Neuronal stem cell (in vitro differentiated cells): ENCODE results near the gene IFITM5.
"Not testable (repeated sequence)": the region's sequence is repeated elsewhere in the genome, so short reads cannot be mapped to it uniquely, and the experiment has no call there.

ENCODE experiments used
- DNase-seq: peaks from one replicate; pipeline ENCODE4 v3.0.0-alpha.2; 2013; ENCODE audit warnings: low spot score
- H2AFZ ChIP-seq: one replicate; pipeline ENCODE4 v1.6.1; 2013; ENCODE audit warnings: mild to moderate bottlenecking, low read length, inconsistent platforms
- H2AK5ac ChIP-seq: 2 replicates; pipeline ENCODE4 v1.6.1; 2013; ENCODE audit warnings: low read depth, mild to moderate bottlenecking, inconsistent platforms, low read length, moderate library complexity, mixed read lengths
- H2BK120ac ChIP-seq: 2 replicates; pipeline ENCODE4 v1.6.1; 2013; ENCODE audit warnings: low read depth, mild to moderate bottlenecking, inconsistent platforms, low read length, moderate library complexity, mixed read lengths
- H2BK12ac ChIP-seq: one replicate; pipeline ENCODE4 v1.6.1; 2013; ENCODE audit warnings: low read length, inconsistent platforms
- H2BK15ac ChIP-seq: 2 replicates; pipeline ENCODE4 v1.6.1; 2013; ENCODE audit warnings: mild to moderate bottlenecking, low read length, inconsistent platforms, mixed read lengths
- H2BK5ac ChIP-seq: one replicate; pipeline ENCODE4 v1.6.1; 2013; ENCODE audit warnings: inconsistent platforms, mild to moderate bottlenecking, low read length, moderate library complexity
- H3K14ac ChIP-seq: one replicate; pipeline ENCODE4 v1.6.1; 2013; ENCODE audit warnings: low read length, inconsistent platforms
- H3K18ac ChIP-seq: 2 replicates; pipeline ENCODE4 v1.6.1; 2013; ENCODE audit warnings: low read length, inconsistent platforms
- H3K23ac ChIP-seq: 2 replicates; pipeline ENCODE4 v1.6.1; 2013; ENCODE audit warnings: low read depth, mild to moderate bottlenecking, mixed read lengths, low read length, inconsistent platforms; ENCODE audit not compliant: poor library complexity
- H3K27ac ChIP-seq: replicated peaks from 3 replicates; pipeline ENCODE4 v1.5.1; 2013; ENCODE audit warnings: low read length, inconsistent platforms
- H3K27me3 ChIP-seq, 3 experiments: 2 replicates each; pipeline ENCODE4 v1.6.1; 2013; ENCODE audit warnings: low read length in 3 of 3, mild to moderate bottlenecking in 2 of 3, inconsistent platforms in 1 of 3, low read depth in 1 of 3, mixed read lengths in 1 of 3, moderate library complexity in 1 of 3; ENCODE audit not compliant: control insufficient read depth in 3 of 3, insufficient read depth in 3 of 3
- H3K36me3 ChIP-seq, 2 donors: replicated peaks in 1 of 2; 2 replicates each; pipeline ENCODE4 v1.6.1; 2013; ENCODE audit warnings: low read length in 2 of 2; ENCODE audit not compliant: control insufficient read depth in 2 of 2, insufficient read depth in 2 of 2
- H3K4ac ChIP-seq: 2 replicates; pipeline ENCODE4 v1.6.1; 2013; ENCODE audit warnings: inconsistent platforms, mild to moderate bottlenecking, low read length, moderate library complexity
- H3K4me1 ChIP-seq, 2 donors: 1 replicate in 1 of 2; 2 replicates in 1 of 2; pipeline ENCODE4 v1.6.1; 2013; ENCODE audit warnings: low read length in 2 of 2, low read depth in 1 of 2; ENCODE audit not compliant: control insufficient read depth in 2 of 2, insufficient read depth in 1 of 2
- H3K4me2 ChIP-seq: one replicate; pipeline ENCODE4 v1.6.1; 2013; ENCODE audit warnings: mild to moderate bottlenecking, low read length, inconsistent platforms; ENCODE audit not compliant: insufficient read depth, poor library complexity, severe bottlenecking
- H3K4me3 ChIP-seq, 2 donors: 2 replicates each; pipeline ENCODE4 v1.5.1; 2013; ENCODE audit warnings: low read length in 2 of 2, mild to moderate bottlenecking in 2 of 2, inconsistent platforms in 1 of 2, moderate library complexity in 1 of 2
- H3K79me1 ChIP-seq: one replicate; pipeline ENCODE4 v1.6.1; 2013; ENCODE audit warnings: low read depth, mild to moderate bottlenecking, inconsistent platforms, low read length, moderate library complexity
- H3K9ac ChIP-seq: one replicate; pipeline ENCODE4 v1.6.1; 2013; ENCODE audit warnings: mild to moderate bottlenecking, low read depth, low read length, inconsistent platforms; ENCODE audit not compliant: poor library complexity
- H3K9me3 ChIP-seq, 2 donors: replicated peaks in 1 of 2; 2 replicates each; pipeline versions ENCODE3 to v1.6.1; 2013; ENCODE audit warnings: low read length in 2 of 2, mild to moderate bottlenecking in 2 of 2, inconsistent platforms in 1 of 2, low read depth in 1 of 2, mixed read lengths in 1 of 2, moderate library complexity in 1 of 2; ENCODE audit not compliant: control insufficient read depth in 2 of 2, insufficient read depth in 1 of 2
- H4K8ac ChIP-seq: one replicate; pipeline ENCODE4 v1.6.1; 2013; ENCODE audit warnings: low read depth, mild to moderate bottlenecking, inconsistent platforms, low read length, moderate library complexity
- H4K91ac ChIP-seq: one replicate; pipeline ENCODE4 v1.6.1; 2013; ENCODE audit warnings: low read length, low read depth, mild to moderate bottlenecking, inconsistent platforms; ENCODE audit not compliant: poor library complexity
- WGBS, 2 donors: extraction: QIAGEN DNeasy Blood & Tissue Kit; methylation state at CpG; one replicate each; pipeline ENCODE4 v1.1.7; 2013; ENCODE audit warnings: missing lambda C conversion rate in 2 of 2, mixed read lengths in 1 of 2; ENCODE audit not compliant: insufficient read length in 2 of 2, insufficient replicate concordance in 1 of 2; ENCODE audit errors: extremely low coverage in 2 of 2; 5-methylcytosine and 5-hydroxymethylcytosine counted together

The IFITM5 gene

GRCh38 chr11:324593-325517 is 25.5 kb upstream of the IFITM5 start:
- H3K79me1 ChIP-seq, H3K23ac ChIP-seq, H3K4me3 ChIP-seq, H3K4ac ChIP-seq, H4K8ac ChIP-seq, H3K4me2 ChIP-seq, H2AK5ac ChIP-seq, H3K27me3 ChIP-seq, H3K9me3 ChIP-seq, H3K36me3 ChIP-seq, H4K91ac ChIP-seq, DNase-seq, H2BK5ac ChIP-seq, H3K18ac ChIP-seq, H2BK120ac ChIP-seq, H2BK12ac ChIP-seq, H3K27ac ChIP-seq, H3K14ac ChIP-seq, H3K9ac ChIP-seq: not testable (repeated sequence)
- Histone ChIP-seq H2AFZ (peak overlapping the region; percentile 68), H2BK15ac (peak overlapping the region; percentile 3), H3K4me1 (peaks cover 7 to 28% of the 10 kb centered on the region in 2 donors)
- no CpG with 5 or more reads among the region's 34 CpGs for WGBS, 2 donors

GRCh38 chr11:324156-324555 is 24.8 kb upstream of the IFITM5 start:
- Histone ChIP-seq H3K27ac (no peak overlapping the region), H3K36me3 (peaks cover 0 to 5% of the 10 kb centered on the region in 2 donors), H3K23ac (no peak overlapping the region), H3K9ac (no peak overlapping the region), H3K4me2 (no peak overlapping the region), H3K27me3 (no peaks in the 10 kb centered on the region), H2BK12ac (no peak overlapping the region), H3K18ac (no peak overlapping the region), H2BK15ac (no peak overlapping the region), H3K4ac (no peak overlapping the region), H3K4me3 (no peak overlapping the region), H3K4me1 (peaks cover 11 to 26% of the 10 kb centered on the region in 2 donors), H4K91ac (no peak overlapping the region), H2AFZ (peak overlapping the region; percentile 68), H3K14ac (no peak overlapping the region), H4K8ac (no peak overlapping the region), H3K9me3 (no peaks in the 10 kb centered on the region), H3K79me1 (no peaks in the 10 kb centered on the region), H2AK5ac (no peak overlapping the region), H2BK120ac (no peak overlapping the region), H2BK5ac (no peak overlapping the region)
- DNase-seq, result no peak
- WGBS, 2 donors, result no CpG with 5 or more reads among the region's 11 CpGs

GRCh38 chr11:319888-320273 is 20.6 kb upstream of the IFITM5 start:
- not testable (repeated sequence) for H3K23ac ChIP-seq, H2BK5ac ChIP-seq, H2BK15ac ChIP-seq, H2BK12ac ChIP-seq, H4K91ac ChIP-seq, H3K18ac ChIP-seq, H4K8ac ChIP-seq, H2AFZ ChIP-seq, H3K4ac ChIP-seq, H3K9me3 ChIP-seq, DNase-seq, H2BK120ac ChIP-seq, H3K79me1 ChIP-seq, H3K14ac ChIP-seq
- no CpG with 5 or more reads among the region's 10 CpGs for WGBS, 2 donors
- peak overlapping the region; percentile 54 for H3K4me2 ChIP-seq
- H2AK5ac ChIP-seq, result peak overlapping the region; percentile 53
- H3K4me1 ChIP-seq, result peaks cover 19 to 33% of the 10 kb centered on the region in 2 donors
- H3K27me3 ChIP-seq, result peaks cover 0 to 24% (median 0%) of the 10 kb centered on the region in 3 experiments
- peak overlapping the region; percentile 50 to 82 for H3K4me3 ChIP-seq
- peaks cover 0 to 32% of the 10 kb centered on the region in 2 donors for H3K36me3 ChIP-seq
- peak overlapping the region; percentile 60 for H3K9ac ChIP-seq
- peak overlapping the region; percentile 13 for H3K27ac ChIP-seq

- Histone ChIP-seq H3K4me2 (peak overlapping the region; percentile 54), H3K18ac (peak overlapping the region; percentile 65), H3K27ac (peak overlapping the region; percentile 13), H3K4me3 (peak overlapping the region; percentile 71 to 82), H2AK5ac (peak overlapping the region; percentile 53), H3K36me3 (peaks cover 0 to 32% of the 10 kb centered on the region in 2 donors), H3K4me1 (peaks cover 20 to 27% of the 10 kb centered on the region in 2 donors), H3K27me3 (peaks cover 0 to 24% (median 0%) of the 10 kb centered on the region in 3 experiments), H3K9ac (peak overlapping the region; percentile 72), H3K4ac (peak overlapping the region; percentile 6)
- H2BK5ac ChIP-seq, H2BK15ac ChIP-seq, H2BK12ac ChIP-seq, H2AFZ ChIP-seq, H3K9me3 ChIP-seq, H4K8ac ChIP-seq, H3K79me1 ChIP-seq, DNase-seq, H3K14ac ChIP-seq, H2BK120ac ChIP-seq, H4K91ac ChIP-seq, H3K23ac ChIP-seq: not testable (repeated sequence)
- no CpG with 5 or more reads among the region's 29 CpGs for WGBS, 2 donors
Observed at GRCh38 chr11:319121-319887, 20.0 kb upstream of the IFITM5 start.
